ENCODE data around the gene CEP41. TPM values are rescaled to one million over a fixed set of nuclear protein-coding genes. Genes with fewer than 3 reads are reported as not detected.
"Not testable (repeated sequence)": the region's sequence is repeated elsewhere in the genome, so short reads cannot be mapped to it uniquely, and the experiment has no call there.

The CEP41 gene
- total RNA-seq, 4 donors from 2014 or later = 1.5 to 22.3 (median 8.3) TPM

- H3K27ac ChIP-seq = peak overlapping the region in 1 of 2 donors; percentile 76
- TF ChIP-seq POLR2A (IDR thresholded peaks at IDR 0.05) (no peak), CTCF (IDR thresholded peaks at IDR 0.05) (no peak)
- peaks cover 0 to 6% of the 10 kb centered on the region in 2 donors for H3K4me1 ChIP-seq
- intact Hi-C loops (cut with DNase I; ENCODE audit: low total_unique reads) = no loop called here
- no peaks in the 10 kb centered on the region for H3K9me3 ChIP-seq
- no peak for DNase-seq
- H3K27me3 ChIP-seq = no peaks in the 10 kb centered on the region
- H3K36me3 ChIP-seq = no peaks in the 10 kb centered on the region
- H3K4me3 ChIP-seq = no peak overlapping the region
Measured at GRCh38 chr7:130379019-130379418, 61.8 kb downstream of the CEP41 start.

GRCh38 chr7:130377178-130377577, 63.6 kb downstream of the CEP41 start:
- no peaks in the 10 kb centered on the region for H3K9me3 ChIP-seq
- TF ChIP-seq POLR2A (IDR thresholded peaks at IDR 0.05) (no peak), CTCF (IDR thresholded peaks at IDR 0.05) (no peak)
- peaks cover 14 to 18% of the 10 kb centered on the region in 2 donors for H3K4me1 ChIP-seq
- DNase-seq = no peak
- intact Hi-C loops (cut with DNase I; ENCODE audit: low total_unique reads) = no loop called here
- H3K27ac ChIP-seq = no peak overlapping the region
- H3K36me3 ChIP-seq = no peaks in the 10 kb centered on the region
- H3K4me3 ChIP-seq = no peak overlapping the region
- no peaks in the 10 kb centered on the region for H3K27me3 ChIP-seq

- H3K4me1 ChIP-seq = peaks cover 14 to 18% of the 10 kb centered on the region in 2 donors
- H3K27ac ChIP-seq; intact Hi-C loops (cut with DNase I; ENCODE audit: low total_unique reads); H3K4me3 ChIP-seq; DNase-seq; H3K9me3 ChIP-seq; H3K36me3 ChIP-seq; H3K27me3 ChIP-seq: not testable (repeated sequence)
Measured at GRCh38 chr7:130376461-130376860, 64.4 kb downstream of the CEP41 start.

GRCh38 chr7:130374507-130374906, 66.3 kb downstream of the CEP41 start:
- intact Hi-C loops (cut with DNase I; ENCODE audit: low total_unique reads) = no loop called here
- H3K4me1 ChIP-seq = peaks cover 12 to 14% of the 10 kb centered on the region in 2 donors
- H3K27ac ChIP-seq = peak overlapping the region; percentile 88 to 95
- H3K27me3 ChIP-seq = no peaks in the 10 kb centered on the region
- no peaks in the 10 kb centered on the region for H3K36me3 ChIP-seq
- DNase-seq = no peak
- no peak overlapping the region for H3K4me3 ChIP-seq
- no peaks in the 10 kb centered on the region for H3K9me3 ChIP-seq
- TF ChIP-seq CTCF (IDR thresholded peaks at IDR 0.05) = no peak
- TF ChIP-seq POLR2A (IDR thresholded peaks at IDR 0.05) = no peak

GRCh38 chr7:130372402-130373165, 68.2 kb downstream of the CEP41 start:
- Histone ChIP-seq H3K27ac (peak overlapping the region; percentile 88 to 95), H3K36me3 (no peaks in the 10 kb centered on the region), H3K4me3 (no peak overlapping the region), H3K9me3 (no peaks in the 10 kb centered on the region), H3K27me3 (no peaks in the 10 kb centered on the region), H3K4me1 (peaks cover 12 to 14% of the 10 kb centered on the region in 2 donors)
- intact Hi-C loops (cut with DNase I; ENCODE audit: low total_unique reads) = no loop called here
- TF ChIP-seq POLR2A (IDR thresholded peaks at IDR 0.05) = no peak
- TF ChIP-seq CTCF (IDR thresholded peaks at IDR 0.05) = no peak
- DNase-seq = no peak

Measured in uterus (tissue), 4 donors.